Measurements from ENCODE around the gene BRSK2. TPM values are rescaled to one million over a fixed set of nuclear protein-coding genes. Genes with fewer than 3 reads are reported as not detected.

The BRSK2 gene
- total and polyA plus RNA-seq, 9 of the 15 experiments (the other 6 are each of a cell fraction or from before 2014, with no cell fraction given) = 0.06 to 0.52 (median 0.18) TPM; not detected in 5

- WGBS (ENCODE audit: insufficient coverage, low coverage, missing lambda C conversion rate) = 2% methylated on average over 24 of the region's 25 CpGs
- peak; percentile 44; the same call in 1 of the 3 replicates for ATAC-seq
- no peak for FAIRE-seq
- CTCF ChIA-PET (ENCODE audit: low intra/inter-chr PET ratio) = no interaction called here
- no peak for TF ChIP-seq ZNF282 (CRISPR knock-in tag; IDR thresholded peaks at IDR 0.05)
- TF ChIP-seq ZBTB12 (CRISPR knock-in tag; IDR thresholded peaks at IDR 0.05) = no peak
- no peak for TF ChIP-seq FOXP4 (CRISPR knock-in tag; IDR thresholded peaks at IDR 0.05; ENCODE audit: borderline replicate concordance)
- no peak for TF ChIP-seq ZNF778 (CRISPR knock-in tag; IDR thresholded peaks at IDR 0.05)
- TF ChIP-seq, protein P1, sequence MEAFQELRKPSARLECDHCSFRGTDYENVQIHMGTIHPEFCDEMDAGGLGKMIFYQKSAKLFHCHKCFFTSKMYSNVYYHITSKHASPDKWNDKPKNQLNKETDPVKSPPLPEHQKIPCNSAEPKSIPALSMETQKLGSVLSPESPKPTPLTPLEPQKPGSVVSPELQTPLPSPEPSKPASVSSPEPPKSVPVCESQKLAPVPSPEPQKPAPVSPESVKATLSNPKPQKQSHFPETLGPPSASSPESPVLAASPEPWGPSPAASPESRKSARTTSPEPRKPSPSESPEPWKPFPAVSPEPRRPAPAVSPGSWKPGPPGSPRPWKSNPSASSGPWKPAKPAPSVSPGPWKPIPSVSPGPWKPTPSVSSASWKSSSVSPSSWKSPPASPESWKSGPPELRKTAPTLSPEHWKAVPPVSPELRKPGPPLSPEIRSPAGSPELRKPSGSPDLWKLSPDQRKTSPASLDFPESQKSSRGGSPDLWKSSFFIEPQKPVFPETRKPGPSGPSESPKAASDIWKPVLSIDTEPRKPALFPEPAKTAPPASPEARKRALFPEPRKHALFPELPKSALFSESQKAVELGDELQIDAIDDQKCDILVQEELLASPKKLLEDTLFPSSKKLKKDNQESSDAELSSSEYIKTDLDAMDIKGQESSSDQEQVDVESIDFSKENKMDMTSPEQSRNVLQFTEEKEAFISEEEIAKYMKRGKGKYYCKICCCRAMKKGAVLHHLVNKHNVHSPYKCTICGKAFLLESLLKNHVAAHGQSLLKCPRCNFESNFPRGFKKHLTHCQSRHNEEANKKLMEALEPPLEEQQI (IDR thresholded peaks at IDR 0.05) = no peak
- TF ChIP-seq ZNF696 (CRISPR knock-in tag; conservative IDR thresholded peaks at IDR 0.05) = no peak
- TF ChIP-seq SRSF3 (IDR thresholded peaks at IDR 0.05; ENCODE audit: insufficient read depth, low read length) = no peak
- peaks cover 22 to 65% of the 10 kb centered on the region in 2 experiments for H3K27me3 ChIP-seq (ENCODE audit: control insufficient read depth in 2 of 2, insufficient read depth in 2 of 2, low read length in 2 of 2)
- H3K9me1 ChIP-seq (ENCODE audit: control insufficient read depth, insufficient read depth, low read length) = no peaks in the 10 kb centered on the region
- H3K27ac ChIP-seq (ENCODE audit: extremely low read depth, low read depth, low read length) = no peak overlapping the region
- no peaks in the 10 kb centered on the region for H3K36me3 ChIP-seq (ENCODE audit: control insufficient read depth, insufficient read depth, low read length)
- H3K4me2 ChIP-seq (ENCODE audit: insufficient read depth, low read length) = no peak overlapping the region
- in situ Hi-C loops (cut with MboI) (no loop called here), intact Hi-C loops (cut with micrococcal nuclease) (no loop called here)
- no peak overlapping the region for H3K4me3 ChIP-seq
- peaks cover 0 to under 1% of the 10 kb centered on the region in 2 experiments; a peak in 2 of 5 replicates for H3K4me1 ChIP-seq (replicated peaks in 1 of 2; ENCODE audit: control insufficient read depth in 2 of 2, insufficient read depth in 2 of 2, low read length in 2 of 2)
- no peaks in the 10 kb centered on the region for H3K9me3 ChIP-seq (replicated peaks; ENCODE audit: control insufficient read depth, insufficient read depth, low read depth, low read length)
- H4K20me1 ChIP-seq (replicated peaks; ENCODE audit: control insufficient read depth, insufficient read depth, low read length) = peaks cover 5% of the 10 kb centered on the region; the same call in 1 of the 2 replicates
- H3K79me2 ChIP-seq (ENCODE audit: control insufficient read depth, insufficient read depth, low read length) = no peaks in the 10 kb centered on the region
- no peak overlapping the region; a peak in 1 of 4 replicates for H3K9ac ChIP-seq (ENCODE audit: insufficient read depth in 1 of 2, low read depth in 2 of 2, low read length in 2 of 2)
- no peak for DNase-seq (ENCODE audit: extremely low read depth in 1 of 4, low spot score in 3 of 4)
- POLR2A ChIA-PET = interaction anchor here (0.5 to 1.2 kb wide), 3 partner anchors 24 to 184 kb away, joined by 3 to 4 read pairs (median 4); no protein-coding TSS in a partner anchor
- no peak overlapping the region for H2AFZ ChIP-seq (ENCODE audit: low read depth, low read length)
- no TSS peak for BruUV-seq (replicated peaks)
Measured at GRCh38 chr11:1343391-1344055, 46.2 kb upstream of the BRSK2 start.

All from K562 (cell line).